Measurements from ENCODE around the gene ACAA2.

GRCh38 chr18:49815927-49816326 lies 2.6 kb upstream of the ACAA2 start:
- TF ChIP-seq SOX15 (CRISPR knock-in tag; IDR thresholded peaks at IDR 0.05) (no peak), CTCF (IDR thresholded peaks at IDR 0.05) (no peak), PRRX2 (CRISPR knock-in tag; IDR thresholded peaks at IDR 0.05) (no peak), ATF3 (CRISPR knock-in tag; conservative IDR thresholded peaks at IDR 0.05) (no peak)

Measured in WTC11 (cell line).